Stomach (tissue), 9 donors: Measurements from ENCODE around the gene TRIM59. TPM values are rescaled to one million over a fixed set of nuclear protein-coding genes. Genes with fewer than 3 reads are reported as not detected.
A peak's percentile ranks its signal among the peaks of the same experiment; 100 is the strongest.

Experiments
- DNase-seq, 2 donors: peaks; one replicate each; pipeline versions ENCODE4 v3.0.0 to v3.0.0-alpha.2; 2013 to 2019
- H3K27ac ChIP-seq, 5 donors: fragments of 200-600 bp in 4 of 5; sonication (generic) in 4 of 5; one replicate each; pipeline ENCODE4 v1.5.1; 2013 to 2019; ENCODE audit warnings: mild to moderate bottlenecking in 1 of 5, moderate library complexity in 1 of 5
- H3K27me3 ChIP-seq, 3 donors: fragments of 200-600 bp; sonication (generic); one replicate each; pipeline ENCODE4 v1.5.1; 2017 to 2019; ENCODE audit warnings: mixed run types in 1 of 3
- H3K36me3 ChIP-seq, 4 donors: fragments of 200-600 bp; sonication (generic); 1 replicate in 3 of 4; 2 replicates in 1 of 4; pipeline ENCODE4 v1.5.1; 2016 to 2019
- H3K4me1 ChIP-seq, 4 donors: fragments of 200-600 bp; sonication (generic); one replicate each; pipeline ENCODE4 v1.5.1; 2016 to 2019
- H3K4me3 ChIP-seq, 4 donors: fragments of 200-600 bp; sonication (generic) in 3 of 4; one replicate each; pipeline ENCODE4 v1.5.1; 2016 to 2019; ENCODE audit warnings: mild to moderate bottlenecking in 1 of 4
- H3K9me3 ChIP-seq, 4 donors: fragments of 200-600 bp; sonication (generic); one replicate each; pipeline ENCODE4 v1.5.1; 2016 to 2019
- EP300 ChIP-seq: sonication (generic); formaldehyde crosslinking; IDR thresholded peaks from one replicate; pipeline ENCODE4 v1.6.1; 2017; ENCODE audit warnings: antibody characterized with exemption
- POLR2A ChIP-seq, 4 donors: fragments of 450-650 bp; IDR thresholded peaks; one replicate each; pipeline ENCODE4 v1.6.1; 2016; ENCODE audit warnings: antibody characterized with exemption in 4 of 4, control low read depth in 2 of 4, mild to moderate bottlenecking in 1 of 4, moderate library complexity in 1 of 4
- POLR2AphosphoS5 ChIP-seq, 3 donors: sonication (generic); formaldehyde crosslinking; IDR thresholded peaks; one replicate each; pipeline ENCODE4 v1.6.1; 2016; ENCODE audit warnings: antibody characterized with exemption in 3 of 3
- WGBS, 5 donors: extraction: QIAGEN DNeasy Blood & Tissue Kit in 3 of 5; methylation state at CpG; one replicate each; pipeline versions ENCODE4 v1.1.5 to v1.1.7; 2013 to 2018; 5-methylcytosine and 5-hydroxymethylcytosine counted together
- intact Hi-C: fragments of 100-400 bp; cut with DNase I; formaldehyde crosslinking; loops from one replicate; pipeline ENCODE4 v1.15.1; 2023; ENCODE audit warnings: low total_unique reads
- polyA plus RNA-seq, 3 donors: library from polyadenylated mRNA; stranded (reverse); fragments of 200-250 nt; gene quantifications; one replicate each; pipeline ENCODE4 v1.2.3, GENCODE V29; 2013
- small RNA-seq, 4 donors: library from RNA; depleted of rRNA; stranded (forward); fragments of <200 nt; gene quantifications; one replicate each; pipeline ENCODE3, GENCODE V24; 2016
- total RNA-seq, 5 donors: library from RNA; depleted of rRNA; stranded (reverse); fragments of >200 nt; gene quantifications; one replicate each; pipeline versions ENCODE4 v1.1.0 to v1.2.3, GENCODE V29; 2014 to 2016
- TF ChIP-seq, protein P1 (sequence below), 7 experiments: fragments of 450-650 bp in 4 of 7; fragments of 200-600 bp in 3 of 7; sonication (generic) in 3 of 7; IDR thresholded peaks; one replicate each; pipeline ENCODE4 v1.5.1; 2016 to 2019; ENCODE audit warnings: antibody characterized with exemption in 7 of 7, control low read depth in 2 of 7, mild to moderate bottlenecking in 1 of 7
- donor health status: healthy with polysubstance abuse.
- donor health status: Bipolar disorder and iron deficiency.
- donor health status: healthy.

The TRIM59 gene
- total and polyA plus RNA-seq, 8 donors, result 0.29 to 8.6 (median 1.3) TPM; not detected in 1

- TF ChIP-seq, protein P1, sequence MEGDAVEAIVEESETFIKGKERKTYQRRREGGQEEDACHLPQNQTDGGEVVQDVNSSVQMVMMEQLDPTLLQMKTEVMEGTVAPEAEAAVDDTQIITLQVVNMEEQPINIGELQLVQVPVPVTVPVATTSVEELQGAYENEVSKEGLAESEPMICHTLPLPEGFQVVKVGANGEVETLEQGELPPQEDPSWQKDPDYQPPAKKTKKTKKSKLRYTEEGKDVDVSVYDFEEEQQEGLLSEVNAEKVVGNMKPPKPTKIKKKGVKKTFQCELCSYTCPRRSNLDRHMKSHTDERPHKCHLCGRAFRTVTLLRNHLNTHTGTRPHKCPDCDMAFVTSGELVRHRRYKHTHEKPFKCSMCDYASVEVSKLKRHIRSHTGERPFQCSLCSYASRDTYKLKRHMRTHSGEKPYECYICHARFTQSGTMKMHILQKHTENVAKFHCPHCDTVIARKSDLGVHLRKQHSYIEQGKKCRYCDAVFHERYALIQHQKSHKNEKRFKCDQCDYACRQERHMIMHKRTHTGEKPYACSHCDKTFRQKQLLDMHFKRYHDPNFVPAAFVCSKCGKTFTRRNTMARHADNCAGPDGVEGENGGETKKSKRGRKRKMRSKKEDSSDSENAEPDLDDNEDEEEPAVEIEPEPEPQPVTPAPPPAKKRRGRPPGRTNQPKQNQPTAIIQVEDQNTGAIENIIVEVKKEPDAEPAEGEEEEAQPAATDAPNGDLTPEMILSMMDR (IDR thresholded peaks at IDR 0.05), result no peak
- no peak for TF ChIP-seq POLR2A (IDR thresholded peaks at IDR 0.05)
- no peak for TF ChIP-seq POLR2AphosphoS5 (IDR thresholded peaks at IDR 0.05)
- no peak for TF ChIP-seq EP300
- Histone ChIP-seq H3K36me3 (peaks cover 0 to 7% (median 0%) of the 10 kb centered on the region in 4 donors), H3K4me3 (no peak overlapping the region), H3K9me3 (no peaks in the 10 kb centered on the region), H3K27me3 (no peaks in the 10 kb centered on the region), H3K27ac (no peak overlapping the region), H3K4me1 (peaks cover 4 to 16% (median 6%) of the 10 kb centered on the region in 4 donors)
- intact Hi-C loops, result no loop called here
- DNase-seq, result no peak
- 69 to 79% (median 73%) methylated on average over 2 of the region's 2 CpGs for WGBS, 5 donors
Measured at GRCh38 chr3:160393346-160394008, 56.1 kb downstream of the TRIM59 start.

DNA sequence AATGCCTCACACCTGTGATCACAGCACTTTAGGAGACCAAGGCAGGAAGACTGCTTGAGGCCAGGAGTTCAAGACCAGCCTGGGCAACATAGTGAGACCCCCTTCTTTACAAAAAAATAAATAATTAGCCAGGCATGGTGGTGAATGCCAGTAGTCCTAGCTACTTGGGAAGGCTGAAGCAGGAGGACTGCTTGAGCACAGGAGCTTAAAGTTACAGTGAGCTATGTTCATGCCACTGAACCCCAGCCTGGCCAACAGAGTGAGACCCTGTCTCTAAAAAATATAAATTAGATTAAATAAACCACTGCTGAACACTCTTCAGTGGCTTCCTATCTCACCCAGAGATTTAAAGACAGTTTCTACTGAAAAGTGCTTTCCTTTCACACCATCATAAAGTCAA lies 56.8 kb downstream of the TRIM59 start:
- no peak for DNase-seq
- no peak overlapping the region for H3K27ac ChIP-seq
- H3K36me3 ChIP-seq, result peaks cover 0 to 7% (median 0%) of the 10 kb centered on the region in 4 donors
- no peaks in the 10 kb centered on the region for H3K27me3 ChIP-seq
- TF ChIP-seq EP300, result no peak
- H3K4me1 ChIP-seq, result peaks cover 0 to 9% (median 0%) of the 10 kb centered on the region in 4 donors
- no peak overlapping the region for H3K4me3 ChIP-seq
- no peaks in the 10 kb centered on the region for H3K9me3 ChIP-seq
- intact Hi-C loops, result no loop called here

DNA sequence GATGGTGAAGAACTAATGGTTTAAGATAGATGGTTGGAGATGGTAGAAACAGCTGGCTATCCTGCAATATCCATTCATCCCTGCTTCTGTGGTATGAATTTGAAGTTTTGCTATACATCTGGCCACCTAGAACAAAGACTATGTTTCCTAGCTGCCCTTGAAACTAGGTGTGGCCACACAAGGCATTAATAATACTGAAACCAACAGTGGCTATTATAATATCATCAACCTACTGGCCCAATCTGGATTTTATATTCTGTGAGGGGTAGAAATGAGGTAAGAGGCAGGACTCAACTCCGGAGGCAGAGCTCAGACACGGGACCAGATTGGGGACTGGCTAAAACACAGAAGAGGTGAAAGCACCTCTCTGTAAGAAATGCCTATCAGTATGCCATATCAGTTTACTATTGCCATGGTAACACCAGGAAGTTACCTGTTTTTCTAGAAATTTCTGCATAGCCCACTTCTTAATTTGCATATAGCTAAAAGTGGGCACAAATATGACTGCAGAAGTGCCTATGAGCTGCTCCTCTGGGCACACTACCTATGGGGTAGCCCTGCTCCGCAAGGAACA lies 58.9 kb downstream of the TRIM59 start:
- no peaks in the 10 kb centered on the region for H3K27me3 ChIP-seq
- H3K9me3 ChIP-seq, result no peaks in the 10 kb centered on the region
- H3K4me1 ChIP-seq, result peaks cover 0 to 5% (median 0%) of the 10 kb centered on the region in 4 donors
- H3K27ac ChIP-seq, result no peak overlapping the region
- WGBS, 5 donors, result 66 to 83% (median 79%) methylated on average over 3 of the region's 3 CpGs
- no peak for TF ChIP-seq POLR2A (IDR thresholded peaks at IDR 0.05)
- TF ChIP-seq, protein P1 (IDR thresholded peaks at IDR 0.05), result no peak
- TF ChIP-seq POLR2AphosphoS5 (IDR thresholded peaks at IDR 0.05), result no peak
- no peak for TF ChIP-seq EP300
- no peak overlapping the region for H3K4me3 ChIP-seq
- intact Hi-C loops, result no loop called here
- DNase-seq, result peak in 1 of 2 donors; percentile 57
- peaks cover 0 to 7% (median 0%) of the 10 kb centered on the region in 4 donors for H3K36me3 ChIP-seq

Small RNA genes lying within 50 kb of the gene (small RNA-seq; reads per million reads assigned to genes)
- gene MIR15B, result 7.8 to 27.3 (median 20.1) reads per million in 4 donors
- gene MIR16-2, result 1.2 to 8.1 (median 2.4) reads per million in 4 donors
- 0 reads per million in 4 donors for gene RNU7-136P

Other genes with a start within 250 kb of the TRIM59 start
- 1 to 10 TPM in 1 of 5 donors, under 1 TPM in 2, not detected in 2; 0.29 to 1.9 (median 0.73) TPM for gene C3orf80, start 224.4 kb downstream of the TRIM59 start, total RNA-seq
- 1 to 10 TPM in 1 of 3 donors, under 1 TPM in 1, not detected in 1; 0.31 to 1.2 TPM for gene C3orf80, start 224.4 kb downstream of the TRIM59 start, polyA plus RNA-seq
- gene IFT80, start 50.6 kb downstream of the TRIM59 start, total RNA-seq, result 10 to 100 TPM in 3 of 5 donors, 1 to 10 TPM in 2; 2.3 to 49.4 (median 10.7) TPM
- 10 to 100 TPM in 2 of 3 donors, 1 to 10 TPM in 1; 9.8 to 16.8 (median 11.2) TPM for gene IFT80, start 50.6 kb downstream of the TRIM59 start, polyA plus RNA-seq
- 100 to 1,000 TPM in 3 of 5 donors, 10 to 100 TPM in 2; 19.6 to 122 (median 113) TPM for gene SMC4, start 50.1 kb downstream of the TRIM59 start, total RNA-seq
- 10 to 100 TPM; 12.8 to 52.7 (median 40.6) TPM for gene SMC4, start 50.1 kb downstream of the TRIM59 start, polyA plus RNA-seq
- 10 to 100 TPM in 4 of 5 donors, 1 to 10 TPM in 1; 3.8 to 41.7 (median 23.2) TPM for gene KPNA4, start 115.8 kb upstream of the TRIM59 start, total RNA-seq
- 10 to 100 TPM; 10.8 to 13.3 (median 11.3) TPM for gene KPNA4, start 115.8 kb upstream of the TRIM59 start, polyA plus RNA-seq
- gene ARL14, start 227.4 kb upstream of the TRIM59 start, total RNA-seq, result 10 to 100 TPM in 4 of 5 donors, 1 to 10 TPM in 1; 8.5 to 61.5 (median 19.4) TPM
- 100 to 1,000 TPM in 1 of 3 donors, 10 to 100 TPM in 1, 1 to 10 TPM in 1; 4.3 to 181 (median 27.4) TPM for gene ARL14, start 227.4 kb upstream of the TRIM59 start, polyA plus RNA-seq